HG03520 (cell line): ENCODE measurements around the gene SH3PXD2A.
"Not testable (repeated sequence)": the region's sequence is repeated elsewhere in the genome, so short reads cannot be mapped to it uniquely, and the experiment has no call there.

ENCODE experiments used
- ATAC-seq: cut with Tn5 transposase; IDR thresholded peaks from one replicate; pipeline ENCODE4 v1.9.1; 2021; ENCODE audit warnings: mild to moderate bottlenecking, moderate library complexity; ENCODE audit not compliant: unreplicated experiment

Gene SH3PXD2A

GRCh38 chr10:103752680-103753248 is 102.6 kb downstream of the SH3PXD2A start:
- ATAC-seq = no peak

- no peak for ATAC-seq
Measured at GRCh38 chr10:103751667-103752290, 103.6 kb downstream of the SH3PXD2A start.

- no peak for ATAC-seq
Measured at GRCh38 chr10:103750836-103751235, 104.5 kb downstream of the SH3PXD2A start.

- ATAC-seq = no peak
Measured at GRCh38 chr10:103749779-103750178, 105.6 kb downstream of the SH3PXD2A start.

GRCh38 chr10:103748020-103748419 is 107.4 kb downstream of the SH3PXD2A start:
- ATAC-seq = no peak

GRCh38 chr10:103747193-103747865 is 108.0 kb downstream of the SH3PXD2A start:
- ATAC-seq = no peak

GRCh38 chr10:103746598-103746997 is 108.8 kb downstream of the SH3PXD2A start:
- no peak for ATAC-seq

- no peak for ATAC-seq
Measured at GRCh38 chr10:103745341-103746247, 109.8 kb downstream of the SH3PXD2A start.

GRCh38 chr10:103742824-103743223 is 112.6 kb downstream of the SH3PXD2A start:
- no peak for ATAC-seq

- no peak for ATAC-seq
Measured at GRCh38 chr10:103740611-103741010, 114.8 kb downstream of the SH3PXD2A start.

- no peak for ATAC-seq
Measured at GRCh38 chr10:103739039-103739764, 116.2 kb downstream of the SH3PXD2A start.

- ATAC-seq = no peak
Measured at GRCh38 chr10:103737735-103738367, 117.5 kb downstream of the SH3PXD2A start.

GRCh38 chr10:103736763-103737162 is 118.6 kb downstream of the SH3PXD2A start:
- no peak for ATAC-seq

- ATAC-seq = no peak
Measured at GRCh38 chr10:103736044-103736443, 119.3 kb downstream of the SH3PXD2A start.

GRCh38 chr10:103734731-103735130 is 120.6 kb downstream of the SH3PXD2A start:
- no peak for ATAC-seq

GRCh38 chr10:103733045-103733419 is 122.3 kb downstream of the SH3PXD2A start:
- no peak for ATAC-seq

GRCh38 chr10:103732339-103733044 is 122.9 kb downstream of the SH3PXD2A start:
- ATAC-seq = no peak

- ATAC-seq = no peak
Measured at GRCh38 chr10:103731609-103732270, 123.6 kb downstream of the SH3PXD2A start.

- not testable (repeated sequence) for ATAC-seq
Measured at GRCh38 chr10:103731026-103731425, 124.3 kb downstream of the SH3PXD2A start.
